HepG2 (cell line): ENCODE data around the gene CFAP99. TPM values are rescaled to one million over a fixed set of nuclear protein-coding genes. Genes with fewer than 3 reads are reported as not detected.

Experiments used
- ATAC-seq: fragments of 200-7000 bp; cut with Tn5 transposase; 3 replicates; pipeline ENCODE4 v1.9.1; 2020; ENCODE audit warnings: mild to moderate bottlenecking, moderate library complexity
- BruUV-seq: library from RNA; stranded (reverse); fragments of 400-500 nt; replicated peaks from 2 replicates; lab custom pipeline; 2021; lab: Mats Ljungman, UMichigan
- CTCF ChIA-PET: fragments of 300-600 bp; formaldehyde crosslinking; extraction: SDS; loops from one replicate; lab custom pipeline; 2021; ENCODE audit warnings: low total read pairs, inconsistent platforms, low intra/inter-chr PET ratio; lab: Yijun Ruan, JAX
- POLR2A ChIA-PET: fragments of 350-600 bp; sonication (Branson Sonifier 250); formaldehyde crosslinking; loops from one replicate; lab custom pipeline; 2020; ENCODE audit warnings: antibody characterized with exemption, inconsistent platforms; lab: Yijun Ruan, JAX
- DNase-seq: peaks from one replicate; pipeline ENCODE4 v3.0.0-alpha.2; 2015; ENCODE audit warnings: low spot score
- FAIRE-seq: peaks from 3 replicates; lab custom pipeline; 2011; peaks lifted over from hg19 to GRCh38; lab: Jason Lieb, UNC
- H2AFZ ChIP-seq: one replicate; pipeline ENCODE4 v1.6.1; 2011; ENCODE audit warnings: low read length, inconsistent platforms
- H3K27ac ChIP-seq: fragments of 300-600 bp; 3 replicates; pipeline ENCODE4 v1.8.0; 2011; ENCODE audit warnings: mixed run types, mild to moderate bottlenecking, mixed read lengths, low read length, inconsistent platforms; ENCODE audit not compliant: insufficient read depth; ENCODE audit errors: extremely low read length
- H3K27me3 ChIP-seq, 2 experiments: fragments of 200-600 bp in 1 of 2; 2 replicates in 1 of 2; 3 replicates in 1 of 2; pipeline versions ENCODE4 v1.6.0 to v1.8.0; 2011; ENCODE audit warnings: low read length in 2 of 2, mild to moderate bottlenecking in 2 of 2, moderate library complexity in 2 of 2, inconsistent platforms in 1 of 2; ENCODE audit not compliant: insufficient read depth in 2 of 2, control insufficient read depth in 1 of 2
- H3K36me3 ChIP-seq, 2 experiments: fragments of 200-600 bp in 1 of 2; replicated peaks in 1 of 2; 2 replicates in 1 of 2; 3 replicates in 1 of 2; pipeline versions ENCODE4 v1.5.1 to v1.8.0; 2011; ENCODE audit warnings: low read length in 2 of 2, inconsistent platforms in 1 of 2; ENCODE audit not compliant: insufficient read depth in 2 of 2, control insufficient read depth in 1 of 2
- H3K4me1 ChIP-seq: 2 replicates; pipeline ENCODE4 v1.5.1; 2012; ENCODE audit warnings: low read length, inconsistent platforms; ENCODE audit not compliant: insufficient read depth
- H3K4me2 ChIP-seq: 2 replicates; pipeline ENCODE4 v1.6.0; 2011; ENCODE audit warnings: low read depth, low read length, inconsistent platforms
- H3K4me3 ChIP-seq, 3 experiments: fragments of 200-600 bp in 1 of 3; sonication (generic), shearing (Covaris generic) in 1 of 3; replicated peaks in 1 of 3; 2 replicates each; pipeline ENCODE4 v1.5.1; 2011 to 2016; ENCODE audit warnings: low read length in 3 of 3, inconsistent platforms in 2 of 3, low read depth in 2 of 3, mild to moderate bottlenecking in 2 of 3, control low read depth in 1 of 3, mixed read lengths in 1 of 3; ENCODE audit not compliant: insufficient read depth in 1 of 3
- H3K79me2 ChIP-seq: one replicate; pipeline ENCODE4 v1.6.1; 2011; ENCODE audit warnings: low read length, inconsistent platforms; ENCODE audit not compliant: insufficient read depth
- H3K9ac ChIP-seq: 2 replicates; pipeline ENCODE4 v1.6.0; 2011; ENCODE audit warnings: mild to moderate bottlenecking, low read depth, low read length, inconsistent platforms; ENCODE audit not compliant: insufficient read depth
- H3K9me3 ChIP-seq: 2 replicates; pipeline ENCODE4 v1.5.1; 2012; ENCODE audit warnings: mild to moderate bottlenecking, low read length
- H4K20me1 ChIP-seq: 2 replicates; pipeline ENCODE4 v1.6.0; 2011; ENCODE audit warnings: inconsistent platforms, mild to moderate bottlenecking, low read length, moderate library complexity; ENCODE audit not compliant: insufficient read depth
- GABPB1 ChIP-seq: IDR thresholded peaks from 2 replicates; pipeline ENCODE4 v1.6.1; 2016; ENCODE audit warnings: mild to moderate bottlenecking, missing genetic modification reagents, moderate library complexity, missing compliant biosample characterization
- U2AF1 ChIP-seq: fragments of 200-400 bp; formaldehyde crosslinking; optimal IDR thresholded peaks from 2 replicates; pipeline ENCODE3; 2017; ENCODE audit warnings: mild to moderate bottlenecking, low read depth, low read length
- WGBS: methylation state at CpG from one replicate; pipeline ENCODE4 v1.1.6; 2017; ENCODE audit warnings: low lambda C conversion rate; 5-methylcytosine and 5-hydroxymethylcytosine counted together
- in situ Hi-C: cut with HindIII; loops from 2 replicates; pipeline ENCODE4 v1.10.0; 2017; ENCODE audit warnings: low pct_unique_long_range_greater_than_20kb; ENCODE audit not compliant: extremely low pct_ligation_motif_present
- intact Hi-C: fragments of 100-400 bp; cut with micrococcal nuclease; formaldehyde crosslinking; loops from one replicate; pipeline ENCODE4 v1.10.0; 2022; ENCODE audit not compliant: unreplicated experiment
- polyA plus RNA-seq, 8 experiments: library from polyadenylated mRNA; depleted of rRNA in 3 of 8; stranded (reverse) in 7 of 8; unstranded in 1 of 8; fragments of >200 nt; fragmentation: Illumina TruSeq in 4 of 8; extraction: Trizol in 4 of 8; gene quantifications; 2 replicates each; pipeline versions ENCODE4 v1.2.1 to v1.2.3, GENCODE V29; 2011 to 2016; ENCODE audit warnings: low read depth in 4 of 8, missing spikeins in 1 of 8, mixed read lengths in 1 of 8; ENCODE audit not compliant: insufficient read depth in 1 of 8
- total RNA-seq, 5 experiments: library from RNA; depleted of rRNA; stranded (reverse); fragments of >200 nt; fragmentation: Illumina TruSeq; extraction: Trizol; gene quantifications; 2 replicates each; pipeline ENCODE4 v1.2.3, GENCODE V29; 2016; ENCODE audit warnings: low read depth in 1 of 5
- TF ChIP-seq, protein P1 (sequence below): sonication (generic); formaldehyde crosslinking; IDR thresholded peaks from 2 replicates; pipeline ENCODE4 v1.4.0; 2020; ENCODE audit warnings: missing genetic modification reagents

Gene CFAP99
- total and polyA plus RNA-seq, 2 of the 13 experiments (the other 11 are each of a cell fraction or from before 2014, with no cell fraction given), result not detected

DNA sequence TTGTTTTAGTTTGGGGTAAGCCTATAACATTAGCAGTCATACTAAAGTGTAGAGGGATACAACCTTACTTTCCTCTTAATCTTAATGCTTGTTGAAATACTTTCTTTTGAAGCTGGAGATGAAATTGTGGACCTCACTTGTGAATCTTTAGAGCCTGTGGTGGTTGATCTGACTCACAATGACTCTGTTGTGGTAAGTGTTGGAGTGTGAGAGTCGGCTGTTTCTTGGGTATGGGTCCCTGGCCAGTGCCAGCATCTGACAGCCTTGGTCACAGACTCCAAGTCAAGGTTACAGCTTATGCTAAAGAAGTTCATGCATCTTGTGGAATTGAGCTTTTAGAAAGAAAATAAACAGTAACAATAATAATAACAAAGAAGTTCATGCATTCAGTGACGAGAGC is 81.8 kb downstream of the CFAP99 start:
- TF ChIP-seq U2AF1, result no peak
- TF ChIP-seq, all 625 proteins: peak for 0
- DNase-seq (no peak), FAIRE-seq (no peak), ATAC-seq (no peak)
- no peaks in the 10 kb centered on the region for H3K27me3 ChIP-seq
- BruUV-seq, result no TSS peak
- no peak overlapping the region for H3K4me3 ChIP-seq
- no peak overlapping the region for H3K27ac ChIP-seq
- in situ Hi-C loops, result no loop called here
- H3K9me3 ChIP-seq, result no peaks in the 10 kb centered on the region
- CTCF ChIA-PET, result no interaction called here
- intact Hi-C loops, result no loop called here
- H3K79me2 ChIP-seq, result no peaks in the 10 kb centered on the region
- 95% methylated on average over 2 of the region's 2 CpGs for WGBS
- H2AFZ ChIP-seq, result no peak overlapping the region
- peaks cover 36 to 64% of the 10 kb centered on the region in 2 experiments; a peak in 4 of 5 replicates for H3K36me3 ChIP-seq
- H3K4me1 ChIP-seq, result peaks cover 6% of the 10 kb centered on the region
- H3K9ac ChIP-seq, result no peak overlapping the region
- H4K20me1 ChIP-seq, result 0 out of 2 replicates have a peak, but pooled peaks cover 5% of the 10 kb centered on the region
- POLR2A ChIA-PET, result no interaction called here
- H3K4me2 ChIP-seq, result no peak overlapping the region

DNA sequence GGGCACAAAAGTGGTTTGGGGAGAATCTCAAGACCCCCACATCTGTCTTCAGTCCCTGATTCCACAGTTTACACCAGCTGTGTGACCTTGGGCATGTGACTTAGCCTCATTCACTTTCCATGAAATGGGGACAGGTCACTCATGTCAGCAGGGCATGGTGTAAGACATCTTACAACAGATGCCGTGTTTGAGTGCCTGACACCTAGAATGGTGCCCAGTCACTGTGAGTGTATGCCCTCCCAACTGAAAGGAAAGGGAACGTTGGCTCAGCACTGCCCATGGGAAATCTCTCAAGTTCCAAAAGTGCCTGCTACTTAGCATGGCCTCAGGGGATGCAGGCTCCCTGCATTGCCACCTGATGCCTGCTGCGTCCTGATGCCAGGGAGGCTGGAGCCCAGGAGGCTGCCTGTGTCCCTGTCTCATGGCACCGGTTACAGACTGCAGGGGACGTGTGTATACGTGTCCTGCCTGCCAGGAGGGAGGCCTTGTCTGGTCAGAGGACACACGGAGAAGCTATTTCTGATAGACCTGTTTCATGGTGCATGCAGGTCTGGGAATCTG is 82.4 kb downstream of the CFAP99 start:
- no CpG with 5 or more reads among the region's 7 CpGs for WGBS
- H3K36me3 ChIP-seq, result peaks cover 36 to 69% of the 10 kb centered on the region in 2 experiments; a peak in 4 of 5 replicates
- DNase-seq (no peak), FAIRE-seq (no peak), ATAC-seq (no peak)
- in situ Hi-C loops, result no loop called here
- no peak overlapping the region for H3K4me2 ChIP-seq
- TSS peak; percentile 35 for BruUV-seq
- no peak overlapping the region for H3K27ac ChIP-seq
- ChIA-PET CTCF (no interaction called here), POLR2A (no interaction called here)
- no peak overlapping the region for H3K9ac ChIP-seq
- H3K4me1 ChIP-seq, result peaks cover under 1% of the 10 kb centered on the region; the same call in 1 of the 2 replicates
- H2AFZ ChIP-seq, result no peak overlapping the region
- no peaks in the 10 kb centered on the region for H3K9me3 ChIP-seq
- no peak overlapping the region for H3K4me3 ChIP-seq
- no peaks in the 10 kb centered on the region for H3K27me3 ChIP-seq
- TF ChIP-seq, protein P1, sequence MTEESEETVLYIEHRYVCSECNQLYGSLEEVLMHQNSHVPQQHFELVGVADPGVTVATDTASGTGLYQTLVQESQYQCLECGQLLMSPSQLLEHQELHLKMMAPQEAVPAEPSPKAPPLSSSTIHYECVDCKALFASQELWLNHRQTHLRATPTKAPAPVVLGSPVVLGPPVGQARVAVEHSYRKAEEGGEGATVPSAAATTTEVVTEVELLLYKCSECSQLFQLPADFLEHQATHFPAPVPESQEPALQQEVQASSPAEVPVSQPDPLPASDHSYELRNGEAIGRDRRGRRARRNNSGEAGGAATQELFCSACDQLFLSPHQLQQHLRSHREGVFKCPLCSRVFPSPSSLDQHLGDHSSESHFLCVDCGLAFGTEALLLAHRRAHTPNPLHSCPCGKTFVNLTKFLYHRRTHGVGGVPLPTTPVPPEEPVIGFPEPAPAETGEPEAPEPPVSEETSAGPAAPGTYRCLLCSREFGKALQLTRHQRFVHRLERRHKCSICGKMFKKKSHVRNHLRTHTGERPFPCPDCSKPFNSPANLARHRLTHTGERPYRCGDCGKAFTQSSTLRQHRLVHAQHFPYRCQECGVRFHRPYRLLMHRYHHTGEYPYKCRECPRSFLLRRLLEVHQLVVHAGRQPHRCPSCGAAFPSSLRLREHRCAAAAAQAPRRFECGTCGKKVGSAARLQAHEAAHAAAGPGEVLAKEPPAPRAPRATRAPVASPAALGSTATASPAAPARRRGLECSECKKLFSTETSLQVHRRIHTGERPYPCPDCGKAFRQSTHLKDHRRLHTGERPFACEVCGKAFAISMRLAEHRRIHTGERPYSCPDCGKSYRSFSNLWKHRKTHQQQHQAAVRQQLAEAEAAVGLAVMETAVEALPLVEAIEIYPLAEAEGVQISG, result no peak
- no peak for TF ChIP-seq GABPB1 (CRISPR knock-in tag)
- H4K20me1 ChIP-seq, result 0 out of 2 replicates have a peak, but pooled peaks cover 5% of the 10 kb centered on the region
- no peaks in the 10 kb centered on the region for H3K79me2 ChIP-seq
- intact Hi-C loops, result no loop called here
